ENCODE results near the gene LZTS2. TPM values are rescaled to one million over a fixed set of nuclear protein-coding genes. Genes with fewer than 3 reads are reported as not detected.

The LZTS2 gene
- total and polyA plus RNA-seq, 10 donors = 21.8 to 76.6 (median 54.6) TPM

GRCh38 chr10:101027106-101027720 is 27.6 kb downstream of the LZTS2 start:
- no peak overlapping the region for H3K4me3 ChIP-seq
- peaks cover 0 to 38% (median 18%) of the 10 kb centered on the region in 6 donors for H3K4me1 ChIP-seq
- intact Hi-C loops (cut with DNase I; ENCODE audit: low total_unique reads) = no loop called here
- peaks cover 0 to 24% (median 0%) of the 10 kb centered on the region in 7 donors for H3K27me3 ChIP-seq (replicated peaks in 1 of 7)
- no peaks in the 10 kb centered on the region for H3K36me3 ChIP-seq
- DNase-seq = no peak
- WGBS, 5 donors = 72 to 80% (median 74%) methylated on average over 10 of the region's 10 CpGs
- no peaks in the 10 kb centered on the region for H3K9me3 ChIP-seq
- no peak overlapping the region for H3K27ac ChIP-seq
- TF ChIP-seq CTCF (IDR thresholded peaks at IDR 0.05 in 8 of 11, conservative IDR thresholded peaks at IDR 0.05 in 3 of 11) = no peak
- TF ChIP-seq POLR2AphosphoS5 (IDR thresholded peaks at IDR 0.05) = no peak
- TF ChIP-seq POLR2A (IDR thresholded peaks at IDR 0.05) = no peak

GRCh38 chr10:101028446-101029337 is 29.1 kb downstream of the LZTS2 start:
- TF ChIP-seq CTCF (IDR thresholded peaks at IDR 0.05 in 8 of 11, conservative IDR thresholded peaks at IDR 0.05 in 3 of 11) (no peak), POLR2A (IDR thresholded peaks at IDR 0.05) (no peak), POLR2AphosphoS5 (IDR thresholded peaks at IDR 0.05) (peak in 1 of 3 donors; percentile 29)
- Histone ChIP-seq H3K9me3 (no peaks in the 10 kb centered on the region), H3K4me1 (peaks cover 6 to 53% (median 31%) of the 10 kb centered on the region in 6 donors), H3K27me3 (replicated peaks in 1 of 7) (peaks cover 0 to 24% (median 0%) of the 10 kb centered on the region in 7 donors), H3K27ac (peak overlapping the region in 7 of 8 donors; percentile 5 to 95 (median 37)), H3K36me3 (no peaks in the 10 kb centered on the region), H3K4me3 (no peak overlapping the region)
- no peak for DNase-seq
- 37 to 53% (median 49%) methylated on average over 7 of the region's 7 CpGs for WGBS, 5 donors
- intact Hi-C loops (cut with DNase I; ENCODE audit: low total_unique reads) = no loop called here

GRCh38 chr10:101029520-101030295 is 30.1 kb downstream of the LZTS2 start:
- DNase-seq = no peak
- no peak for TF ChIP-seq CTCF (IDR thresholded peaks at IDR 0.05 in 8 of 11, conservative IDR thresholded peaks at IDR 0.05 in 3 of 11)
- TF ChIP-seq POLR2A (IDR thresholded peaks at IDR 0.05) = no peak
- no peak for TF ChIP-seq POLR2AphosphoS5 (IDR thresholded peaks at IDR 0.05)
- H3K9me3 ChIP-seq = no peaks in the 10 kb centered on the region
- intact Hi-C loops (cut with DNase I; ENCODE audit: low total_unique reads) = no loop called here
- WGBS, 5 donors = 59 to 73% (median 65%) methylated on average over 10 to 27 of the region's 27 CpGs
- H3K27me3 ChIP-seq (replicated peaks in 1 of 7) = peaks cover 0 to 24% (median 0%) of the 10 kb centered on the region in 7 donors
- peak overlapping the region in 1 of 8 donors; percentile 73 for H3K4me3 ChIP-seq
- peak overlapping the region in 4 of 8 donors; percentile 5 to 95 (median 33) for H3K27ac ChIP-seq
- peaks cover 6 to 58% (median 33%) of the 10 kb centered on the region in 6 donors for H3K4me1 ChIP-seq
- peaks cover 0 to 4% (median 1%) of the 10 kb centered on the region in 6 donors for H3K36me3 ChIP-seq
